GM18868 (cell line): Measurements from ENCODE around the gene UBAP1L.
A peak's percentile ranks its signal among the peaks of the same experiment; 100 is the strongest.
"Not testable (repeated sequence)": the region's sequence is repeated elsewhere in the genome, so short reads cannot be mapped to it uniquely, and the experiment has no call there.

Experiments used
- ATAC-seq: cut with Tn5 transposase; IDR thresholded peaks from one replicate; pipeline ENCODE4 v1.9.1; 2021; ENCODE audit warnings: mild to moderate bottlenecking, moderate library complexity; ENCODE audit not compliant: unreplicated experiment

UBAP1L gene

DNA sequence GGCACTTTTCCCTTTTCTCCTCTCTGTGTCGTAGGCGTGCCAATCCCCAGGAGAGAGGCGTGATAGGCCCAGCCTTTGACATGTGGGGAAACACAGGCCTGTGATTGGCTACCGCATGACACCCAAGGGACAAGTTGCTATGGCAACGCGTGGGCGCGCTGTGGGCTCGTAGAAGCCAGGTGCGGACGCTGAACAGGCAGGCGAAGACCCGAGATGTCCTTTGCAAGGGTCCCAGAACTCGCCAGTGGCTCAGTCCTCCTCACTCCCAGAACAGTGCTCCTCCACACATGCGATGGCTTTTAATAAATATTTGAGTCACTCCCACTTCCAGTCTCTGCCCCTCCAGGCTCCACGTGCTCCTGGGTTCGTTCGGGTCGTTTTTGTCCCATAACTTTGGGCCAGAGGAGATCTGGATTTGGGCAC is 65.6 kb downstream of the UBAP1L start:
- ATAC-seq, result peak; percentile 87

DNA sequence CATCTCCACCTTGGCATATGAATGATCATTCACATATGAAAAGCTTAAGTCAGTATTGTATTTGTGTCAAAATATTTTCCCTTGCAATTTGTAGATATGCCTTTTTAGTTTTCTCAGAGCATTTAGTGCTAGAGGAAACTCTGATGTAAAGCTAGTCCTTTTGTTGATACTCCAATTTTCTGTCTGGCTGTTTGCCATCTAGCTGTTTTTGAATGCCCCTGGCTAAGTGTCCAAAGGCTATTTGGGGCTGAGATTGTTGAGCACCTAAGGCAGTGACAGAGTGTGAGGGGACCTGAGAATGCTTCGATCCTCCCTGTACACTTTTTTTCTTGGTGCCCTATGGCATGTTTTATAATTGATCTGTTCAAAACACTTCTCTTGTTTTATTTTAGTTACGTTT is 66.8 kb downstream of the UBAP1L start:
- ATAC-seq, result no peak

DNA sequence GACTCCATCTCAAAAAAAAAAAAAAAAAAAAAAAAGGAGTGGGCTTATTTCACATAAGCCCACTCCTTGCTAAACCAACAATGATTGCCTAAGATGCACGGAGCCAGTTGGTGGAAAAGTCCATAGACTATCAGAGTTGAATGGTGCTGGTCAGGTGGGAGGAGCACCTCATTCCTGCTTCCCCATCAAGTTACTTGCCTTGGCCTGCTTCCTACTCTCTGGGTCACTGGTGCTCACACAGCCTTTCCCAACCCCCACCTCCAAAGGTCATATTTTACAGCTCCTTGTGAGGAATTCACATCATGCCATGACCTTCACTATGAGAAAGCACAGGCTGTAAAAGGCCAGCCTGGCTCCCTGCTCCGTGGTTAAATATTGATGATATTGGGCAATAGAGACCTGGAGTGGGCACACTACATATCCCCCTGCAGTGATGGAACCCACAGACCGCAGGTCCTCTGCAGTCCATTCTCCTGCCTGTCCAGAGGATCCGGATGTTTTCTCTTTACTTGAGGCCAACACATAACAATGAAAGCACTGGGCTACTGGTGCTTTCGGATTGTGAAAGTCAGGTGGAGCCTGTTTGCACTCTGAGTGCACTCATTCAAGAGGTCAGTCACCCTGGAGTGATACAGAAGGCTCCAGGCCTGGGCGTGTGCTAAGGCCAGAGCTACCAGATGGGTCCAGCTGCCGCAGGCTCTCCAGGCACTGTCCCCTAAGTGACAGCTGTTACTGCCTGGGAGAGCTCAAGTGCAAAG is 70.1 kb downstream of the UBAP1L start, which contains the start of gene SLC51B:
SLC51B (plus strand) TSS at position 664 of the 758 bp plus-strand sequence. CDS start 4,618 bp downstream, outside the sequence.
- ATAC-seq, result no peak

DNA sequence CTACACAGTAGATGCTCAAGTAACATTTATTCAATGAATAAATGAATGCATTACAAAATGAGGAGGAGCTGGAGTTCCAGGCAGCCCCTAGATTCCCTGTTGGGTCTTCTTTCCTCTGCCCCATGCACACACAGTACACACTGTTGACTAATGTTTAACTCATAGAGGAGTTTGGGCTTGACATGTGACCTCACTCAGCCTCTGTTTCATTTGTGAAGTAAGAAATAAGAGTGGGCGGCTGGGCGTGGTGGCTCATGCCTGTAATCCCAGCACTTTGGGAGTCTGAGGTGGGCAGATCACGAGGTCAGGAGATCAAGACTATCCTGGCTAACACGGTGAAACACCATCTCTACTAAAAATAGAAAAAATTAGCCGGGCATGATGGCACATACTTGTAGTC is 70.8 kb downstream of the UBAP1L start:
- ATAC-seq, result not testable (repeated sequence)

DNA sequence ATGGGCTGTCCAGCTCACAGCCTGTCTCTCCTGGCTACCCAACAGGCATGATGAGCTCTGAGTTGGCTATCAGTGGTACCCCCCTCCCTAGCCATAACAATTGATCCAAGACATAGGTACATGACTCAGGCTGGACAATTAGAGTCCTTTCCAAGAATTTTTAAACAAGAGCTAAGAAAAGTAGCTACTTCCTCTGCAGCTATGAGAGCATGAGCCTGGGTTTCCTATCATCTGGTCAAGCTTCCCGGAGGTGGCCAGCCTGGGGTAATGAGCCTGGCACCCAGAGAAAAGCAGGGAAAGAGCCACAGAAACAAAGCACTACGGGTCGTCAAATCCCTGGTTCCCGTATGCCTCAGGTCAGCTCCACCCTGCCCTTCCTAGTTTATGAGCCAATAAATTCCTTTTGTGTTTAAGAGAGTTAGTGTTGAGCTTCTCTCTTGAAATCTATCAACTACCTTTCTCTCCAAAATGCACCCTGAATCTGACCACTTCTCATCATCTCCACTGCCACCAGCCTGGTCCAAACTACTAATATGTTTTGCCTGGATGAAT is 72.1 kb downstream of the UBAP1L start:
- ATAC-seq, result no peak
